GM18502 (cell line): ENCODE measurements around the gene PER2.

Source experiments
- ATAC-seq: cut with Tn5 transposase; IDR thresholded peaks from one replicate; pipeline ENCODE4 v1.9.1; 2021; ENCODE audit warnings: mild to moderate bottlenecking; ENCODE audit not compliant: unreplicated experiment, poor library complexity

PER2 gene

DNA sequence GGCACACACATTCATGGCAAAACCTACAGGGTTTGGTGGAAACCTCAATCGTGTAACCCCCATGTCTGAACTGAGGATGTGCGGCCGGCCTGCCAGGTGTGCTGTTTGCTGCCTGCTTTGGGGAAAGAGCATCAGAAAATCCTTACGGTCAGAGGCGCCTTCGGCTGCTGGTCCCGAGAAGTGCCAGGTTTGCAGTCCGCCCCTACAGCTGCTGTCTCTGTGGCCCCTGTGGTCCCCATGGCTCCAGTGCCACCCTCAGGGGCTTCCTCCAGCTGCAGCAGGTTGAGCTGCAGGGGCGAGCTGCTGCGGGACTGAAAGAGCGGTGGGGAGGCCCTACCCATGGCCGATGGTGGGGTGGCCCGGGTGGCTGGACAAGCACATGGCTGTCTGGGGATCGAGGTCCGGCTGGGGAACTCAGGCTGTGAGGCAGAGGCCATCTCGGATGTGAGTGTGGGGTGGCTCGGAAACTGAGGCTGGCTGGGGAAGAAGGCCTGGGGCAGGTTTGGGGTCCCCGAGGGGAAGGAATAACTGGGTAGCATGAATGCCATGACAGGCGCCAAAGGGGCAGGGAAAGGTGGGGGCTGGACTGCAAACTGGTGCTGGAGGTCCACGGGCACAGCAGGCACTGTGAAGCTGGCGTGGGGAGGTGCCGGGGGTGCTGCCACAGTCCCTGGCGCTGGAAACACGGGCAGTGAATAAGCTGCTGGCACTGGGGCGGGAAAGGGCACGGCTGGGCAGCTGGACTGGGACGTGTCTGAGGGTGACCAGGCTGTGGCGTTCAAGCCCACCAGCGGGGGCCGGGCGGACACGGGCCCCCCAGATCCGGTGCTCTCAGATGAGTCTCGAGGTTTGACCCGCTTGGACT lies 35.4 kb downstream of the PER2 start:
- ATAC-seq, result no peak

DNA sequence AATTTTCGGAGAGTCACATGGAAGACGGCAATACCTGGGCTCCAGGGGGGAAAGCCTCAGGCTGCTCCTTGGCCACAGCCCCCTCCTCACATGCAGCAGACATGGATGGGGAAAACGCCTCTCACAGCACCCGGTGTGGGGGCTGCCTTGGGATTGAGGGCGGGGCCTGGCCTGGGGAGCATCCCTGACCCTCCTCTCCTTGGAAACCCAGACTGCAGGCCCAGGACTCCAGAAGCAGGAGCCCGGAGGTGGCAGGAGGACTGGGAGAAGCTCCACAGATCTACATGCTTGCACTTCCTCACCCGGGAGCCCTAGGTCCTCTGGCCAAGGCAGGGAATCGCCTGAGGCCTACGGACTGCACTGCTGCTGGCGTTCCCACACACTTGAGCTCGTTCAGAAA lies 36.4 kb downstream of the PER2 start:
- ATAC-seq, result no peak

DNA sequence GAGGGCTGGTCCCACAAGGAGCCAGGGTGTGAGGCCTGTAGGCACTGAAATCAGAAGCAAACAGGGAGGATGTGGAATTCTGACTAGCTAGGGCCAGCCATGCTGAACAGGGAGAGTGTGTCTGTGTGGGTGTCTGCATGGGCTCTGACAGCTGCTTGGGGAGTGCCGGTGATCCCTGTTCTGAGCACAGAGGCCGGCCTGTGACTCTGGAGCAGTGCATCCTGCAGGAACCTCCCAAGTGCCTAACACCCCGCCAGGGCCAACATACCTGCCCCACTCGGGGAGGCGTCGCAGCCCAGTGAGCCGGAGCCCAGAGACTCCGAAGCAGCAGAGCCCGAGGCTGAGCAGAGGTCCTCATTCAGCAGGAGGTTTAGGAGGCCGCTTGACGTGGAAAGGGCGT lies 37.1 kb downstream of the PER2 start:
- no peak for ATAC-seq

DNA sequence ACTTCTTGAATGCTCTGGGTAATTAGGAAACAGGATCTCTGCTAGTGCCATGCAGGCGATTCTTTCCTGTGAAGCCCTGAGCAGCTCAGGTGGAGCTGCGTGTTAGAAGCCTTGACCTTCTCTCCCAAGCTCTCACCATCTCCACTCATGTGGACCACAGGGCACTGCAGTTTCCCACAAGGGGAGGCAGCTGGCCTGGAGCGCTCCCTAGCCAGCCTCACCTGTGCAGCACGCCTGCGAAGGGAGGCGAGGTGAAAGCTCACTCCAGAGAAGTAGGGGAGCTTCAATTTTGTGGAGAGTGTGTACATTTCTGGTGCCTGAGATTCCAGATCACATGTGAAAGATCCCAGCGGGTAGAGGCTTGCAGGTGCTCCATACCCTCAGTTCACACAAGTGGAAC lies 37.5 kb downstream of the PER2 start:
- ATAC-seq, result no peak

DNA sequence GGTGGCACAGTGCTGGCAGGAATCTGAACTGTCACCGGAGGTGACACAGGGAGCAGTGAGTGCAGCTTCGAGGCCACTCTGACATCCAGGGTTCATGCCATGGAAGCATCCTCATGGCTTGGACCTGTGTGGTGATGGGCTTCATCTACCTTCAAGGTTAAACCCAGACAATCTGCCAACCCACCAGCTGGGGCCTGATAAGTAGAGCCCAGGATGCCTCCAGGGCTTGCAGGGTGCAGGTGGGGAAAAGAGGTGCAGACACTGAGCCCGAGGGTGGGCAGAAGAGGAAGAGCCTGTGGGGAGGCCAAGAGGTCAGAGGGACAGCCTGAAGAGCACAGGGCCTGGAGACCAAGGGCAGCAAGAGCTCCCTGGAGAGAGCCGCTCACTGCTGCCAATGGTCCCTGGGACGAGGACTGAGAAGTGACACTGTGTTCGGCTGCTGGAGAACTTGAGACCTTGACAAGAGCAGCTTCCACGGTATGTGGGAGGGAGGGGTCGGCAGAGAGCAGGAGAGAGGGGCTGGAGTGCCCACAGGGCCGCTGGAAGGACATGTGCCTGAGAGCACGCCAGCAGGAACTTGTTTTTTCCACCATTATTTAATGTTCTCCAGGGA lies 40.5 kb downstream of the PER2 start:
- ATAC-seq, result no peak

DNA sequence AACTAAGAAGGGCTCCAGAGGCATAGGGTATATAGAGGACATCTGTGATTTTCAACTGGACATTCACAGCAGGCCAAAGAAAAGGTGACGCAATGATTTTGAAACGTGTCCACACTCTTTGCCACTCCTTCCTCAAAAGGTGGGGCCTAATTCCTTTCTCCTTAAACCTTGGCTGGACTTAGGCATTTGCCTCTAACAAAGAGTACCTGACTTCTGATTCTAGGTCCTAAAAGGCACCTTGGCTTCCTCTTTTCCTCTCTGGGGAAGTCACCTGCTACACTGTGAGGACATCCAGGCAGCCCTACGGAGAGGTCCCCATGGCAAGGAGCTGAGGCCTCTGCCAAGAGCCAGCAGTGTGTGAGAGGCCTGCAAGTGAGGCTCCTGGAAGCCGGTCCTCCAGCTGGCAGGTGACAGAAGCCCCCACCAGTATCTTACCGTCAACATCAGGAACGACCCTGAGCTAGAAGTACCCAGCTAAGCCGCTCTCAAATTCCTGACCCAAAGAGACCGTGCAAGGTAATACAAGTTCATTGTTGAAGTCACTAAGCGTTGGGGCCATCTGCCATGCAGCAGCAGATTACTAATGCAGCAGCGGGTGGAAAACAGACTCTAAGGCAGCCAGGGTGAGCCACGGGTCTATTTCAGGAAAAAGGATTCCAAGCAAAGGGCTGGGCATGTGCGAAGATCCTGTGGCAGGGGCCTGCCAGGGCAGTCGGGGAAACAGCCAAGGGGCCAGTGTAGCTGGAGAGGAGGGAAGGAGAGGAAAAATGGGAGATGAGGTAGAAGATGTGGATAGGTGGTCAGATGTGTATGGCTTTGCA lies 41.2 kb downstream of the PER2 start:
- ATAC-seq, result no peak

DNA sequence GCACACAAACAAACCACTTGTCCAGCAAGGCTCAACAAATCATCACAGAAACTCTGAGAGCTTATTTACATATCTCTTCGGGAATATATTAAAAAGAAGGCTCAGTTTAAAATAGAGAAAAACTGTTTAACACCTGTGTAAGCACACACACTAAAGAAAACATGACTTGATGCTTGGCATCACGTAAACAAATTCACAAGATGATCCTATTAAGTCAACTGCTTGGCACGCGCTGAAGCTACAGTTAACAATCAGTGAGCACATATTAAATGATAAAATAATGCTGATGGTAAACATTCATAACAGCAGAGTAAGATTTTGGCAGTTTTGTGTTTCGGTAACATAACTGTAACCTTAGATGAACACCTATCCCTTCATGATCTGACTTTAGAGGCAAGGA lies 44.3 kb downstream of the PER2 start:
- ATAC-seq, result no peak

DNA sequence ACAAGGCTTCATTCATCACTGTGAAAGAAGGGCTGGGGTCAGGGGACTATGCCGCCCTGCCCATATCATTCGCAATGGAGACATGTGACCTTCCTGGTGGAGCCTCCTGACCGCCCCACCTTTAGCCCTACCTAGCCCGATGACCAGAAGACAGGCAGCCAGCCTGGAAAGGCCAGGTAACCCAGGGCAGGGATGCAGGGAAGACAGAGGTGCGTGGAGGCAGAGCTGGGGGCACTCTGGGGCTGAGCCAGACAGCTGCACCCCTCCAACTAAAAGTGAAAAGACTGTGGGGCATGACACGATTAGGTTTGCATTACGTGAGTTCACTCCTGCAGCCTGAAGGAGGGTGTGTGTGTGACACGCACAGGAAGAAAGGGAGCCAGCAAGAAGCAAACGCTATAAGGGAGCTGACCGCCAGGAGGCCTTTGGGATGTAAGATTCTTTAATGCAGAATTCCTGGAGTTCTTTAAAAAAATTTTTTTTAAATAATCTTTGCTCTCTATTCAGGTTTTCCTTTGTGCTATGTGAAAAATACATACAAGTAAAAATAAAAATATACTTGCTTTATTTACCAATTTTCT lies 44.8 kb downstream of the PER2 start:
- ATAC-seq, result no peak

DNA sequence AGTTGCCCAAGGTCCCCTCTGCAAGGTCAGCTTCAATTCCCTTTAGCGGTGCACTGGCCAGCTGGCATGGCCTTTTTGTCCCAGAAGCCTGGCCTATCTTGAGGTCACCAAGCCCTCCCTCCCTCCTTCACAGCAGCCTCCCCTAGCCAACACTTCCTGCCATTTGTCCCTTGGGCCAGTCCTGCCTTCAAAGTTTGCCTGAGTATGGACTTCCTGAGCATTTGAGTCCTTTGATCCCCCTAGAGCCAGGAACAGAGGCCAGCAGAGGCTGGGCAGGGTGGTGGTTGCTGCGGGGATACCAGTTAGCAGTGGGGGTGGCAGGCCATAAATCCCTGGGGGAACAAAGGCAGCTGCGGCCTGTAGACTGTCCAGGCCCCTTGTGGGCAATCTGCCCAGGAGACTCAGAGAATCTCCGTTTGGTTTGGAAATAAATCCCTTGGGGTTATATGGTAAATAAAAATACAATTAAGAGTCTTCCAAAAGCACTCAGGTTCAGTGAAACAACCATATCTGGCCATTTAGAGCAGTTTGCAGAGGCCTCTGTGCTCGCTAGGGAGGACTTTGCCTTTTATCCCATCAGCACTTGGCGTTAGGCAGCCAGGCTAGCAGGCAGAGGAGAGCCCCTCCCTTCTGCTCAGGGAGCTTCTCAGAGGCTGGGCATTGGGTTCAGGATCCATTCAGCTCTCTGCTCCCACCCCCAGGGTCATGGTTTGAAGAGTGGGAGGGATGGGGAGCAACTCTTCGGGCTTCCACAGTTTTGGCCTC lies 45.5 kb downstream of the PER2 start:
- no peak for ATAC-seq

DNA sequence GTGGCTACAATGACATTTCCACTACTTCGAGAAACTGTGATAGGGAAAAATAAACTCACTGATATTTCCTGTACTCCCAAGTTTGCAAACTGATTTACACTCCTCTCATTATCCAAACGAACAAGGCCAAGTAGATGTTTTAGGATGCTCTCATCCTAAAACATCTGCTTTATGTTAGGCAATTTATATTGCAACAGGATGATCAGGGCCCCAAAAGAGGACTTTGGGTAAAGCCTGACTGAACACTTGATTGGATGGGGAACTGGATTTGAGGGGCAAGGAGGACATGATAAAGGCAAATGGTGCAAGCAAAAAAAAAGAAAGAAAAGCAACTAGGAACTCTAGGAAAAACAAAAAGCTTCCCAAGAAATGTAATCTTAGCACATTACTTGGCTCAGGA lies 46.4 kb downstream of the PER2 start:
- no peak for ATAC-seq

DNA sequence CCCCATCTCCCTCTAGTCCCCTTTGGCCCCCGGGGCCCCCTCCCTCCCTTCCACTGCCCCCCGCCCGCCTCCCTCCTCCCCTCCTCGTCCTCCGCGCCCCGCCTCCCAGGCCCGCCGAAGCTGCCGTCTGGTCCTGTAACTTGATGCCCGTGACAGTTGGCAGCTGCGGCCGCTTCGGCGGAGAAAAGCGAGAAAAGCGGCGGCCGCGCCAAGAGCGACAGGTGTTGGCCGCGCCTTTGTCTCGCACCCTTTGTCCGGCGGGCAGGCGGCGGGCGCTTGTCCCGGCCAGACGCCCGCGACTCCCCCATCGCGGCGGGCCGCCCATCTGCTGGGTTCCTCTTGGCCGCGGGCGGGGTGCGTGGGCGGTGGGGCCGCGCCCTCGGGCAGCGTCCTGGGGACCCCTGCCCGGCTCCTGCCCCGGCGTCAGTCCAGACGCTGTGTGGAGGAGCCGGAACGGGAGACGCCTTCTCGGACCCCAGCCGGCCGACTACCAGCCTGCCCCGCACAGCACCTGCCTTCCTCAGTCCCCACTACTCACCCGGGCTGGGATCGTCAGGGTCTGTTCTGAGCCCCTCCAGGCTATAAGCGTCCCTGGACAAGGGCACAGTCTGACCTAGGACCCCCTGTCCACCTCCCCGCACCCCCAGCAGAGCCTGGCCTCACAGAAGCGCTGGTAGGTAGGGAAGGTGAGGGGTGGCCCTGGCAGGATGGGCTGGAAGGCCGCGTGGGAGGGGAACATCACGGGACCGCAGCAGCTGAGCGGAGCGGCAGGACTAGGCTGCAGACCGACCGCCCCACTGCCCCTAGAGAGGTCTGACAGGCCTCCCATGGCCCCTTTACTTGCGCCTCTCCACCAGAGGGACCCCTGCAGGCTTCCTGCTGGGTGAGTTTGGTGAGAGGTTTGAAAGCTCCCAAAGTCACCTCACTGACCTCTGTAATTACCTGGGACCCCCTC lies 47.4 kb downstream of the PER2 start:
- no peak for ATAC-seq

DNA sequence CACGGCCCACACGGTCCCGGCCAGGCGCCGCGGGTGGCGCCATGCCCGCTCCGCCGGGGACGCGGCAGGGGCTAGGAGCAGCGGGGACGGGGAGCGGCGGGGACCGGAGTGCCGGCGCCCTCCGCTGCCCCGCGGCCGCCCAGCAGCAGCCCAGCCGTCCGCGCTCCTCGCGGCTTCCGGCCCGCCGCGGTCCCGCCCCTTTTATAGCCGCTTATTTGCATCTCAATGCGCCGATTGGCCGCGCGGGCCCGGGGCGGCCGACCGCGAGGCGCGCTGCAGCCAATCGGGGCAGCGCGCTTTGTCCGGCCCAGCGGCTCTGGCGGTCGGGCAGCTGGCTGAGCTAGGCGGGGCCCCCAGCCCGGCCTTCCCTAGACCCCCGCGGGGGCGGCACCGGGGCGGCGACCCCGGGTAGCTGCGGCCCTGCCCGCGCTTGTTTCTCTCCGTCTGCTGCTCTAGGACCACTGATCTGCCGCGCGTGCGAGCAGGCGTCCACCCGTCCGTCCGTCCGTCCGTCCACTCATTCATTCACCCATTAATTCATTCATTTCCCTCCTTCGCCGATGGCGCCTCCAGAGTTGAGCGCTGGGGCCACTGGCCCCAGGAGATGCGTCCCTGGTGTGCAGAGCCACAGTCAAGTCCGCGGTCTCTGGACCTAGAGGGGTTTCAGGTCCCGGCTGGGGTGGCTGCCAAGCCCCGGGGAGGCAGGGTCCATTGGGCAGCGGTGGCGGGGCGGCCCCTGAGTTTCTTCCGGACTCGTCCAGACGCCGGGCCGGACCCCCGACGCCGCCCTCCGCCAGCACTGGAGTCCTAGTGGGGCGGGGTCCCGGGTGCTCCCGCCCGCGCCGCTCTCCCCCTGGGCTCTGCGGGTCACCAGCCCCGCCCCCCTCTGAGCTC lies 48.3 kb downstream of the PER2 start, which contains the start of gene HES6:
TSS of gene HES6 (minus strand) at position 176 of the 894 bp plus-strand sequence. CDS start at position 43, 133 bp downstream.
- peak; percentile 79 for ATAC-seq

DNA sequence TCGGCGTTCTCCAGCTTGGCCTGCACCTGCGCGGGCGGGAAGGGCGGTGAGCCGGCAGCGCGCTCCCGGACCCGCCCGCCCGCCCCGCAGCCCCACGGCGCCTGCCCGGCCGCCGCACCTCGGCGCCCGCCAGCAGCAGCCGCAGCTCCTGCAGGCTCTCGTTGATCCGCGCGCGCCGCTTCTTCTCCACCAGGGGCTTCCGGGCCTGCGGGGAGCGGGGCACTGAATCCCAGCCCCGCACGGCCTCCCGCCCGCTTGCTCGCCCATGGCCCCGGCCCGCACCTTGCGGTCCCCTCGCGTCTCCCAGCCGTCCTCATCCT lies 48.9 kb downstream of the PER2 start:
- ATAC-seq, result peak; percentile 31

DNA sequence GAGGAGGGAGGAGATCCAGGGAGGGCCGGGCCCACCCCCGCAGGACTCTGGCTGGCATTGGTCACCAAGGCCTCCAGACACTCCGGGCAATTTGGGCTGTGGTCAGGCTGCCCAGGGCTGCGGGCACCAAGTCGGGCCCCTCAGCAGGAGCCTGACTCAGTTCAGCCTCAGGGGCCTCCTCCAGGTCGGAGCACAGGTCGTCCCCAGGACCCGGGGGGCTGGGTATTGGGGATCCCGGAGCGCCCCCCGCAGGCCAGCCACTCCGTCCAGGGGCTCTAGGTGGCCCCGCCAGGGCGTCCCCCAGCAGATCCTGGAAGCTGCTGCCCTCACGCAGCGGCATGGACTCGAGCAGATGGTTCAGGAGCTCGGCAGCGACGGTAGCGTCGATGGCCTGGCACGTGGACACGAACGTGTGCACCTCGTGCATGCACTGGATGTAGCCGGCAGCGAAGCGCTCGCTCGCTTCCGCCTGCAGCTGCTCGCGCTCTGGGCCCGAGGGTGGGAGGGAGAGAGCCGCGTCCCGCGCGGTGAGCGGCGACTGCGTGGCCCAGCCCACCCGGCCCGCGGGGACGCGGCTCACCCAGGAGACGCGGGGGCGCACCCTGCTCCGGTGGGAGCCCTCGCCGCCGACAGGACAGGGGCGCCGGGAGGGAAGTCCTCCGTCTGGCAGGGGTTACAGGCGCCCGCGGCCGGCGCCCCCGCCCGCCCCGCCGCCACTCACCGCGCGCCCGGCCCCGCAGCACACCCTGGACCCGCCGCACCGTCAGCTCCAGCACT lies 49.5 kb downstream of the PER2 start:
- peak; percentile 5 for ATAC-seq

DNA sequence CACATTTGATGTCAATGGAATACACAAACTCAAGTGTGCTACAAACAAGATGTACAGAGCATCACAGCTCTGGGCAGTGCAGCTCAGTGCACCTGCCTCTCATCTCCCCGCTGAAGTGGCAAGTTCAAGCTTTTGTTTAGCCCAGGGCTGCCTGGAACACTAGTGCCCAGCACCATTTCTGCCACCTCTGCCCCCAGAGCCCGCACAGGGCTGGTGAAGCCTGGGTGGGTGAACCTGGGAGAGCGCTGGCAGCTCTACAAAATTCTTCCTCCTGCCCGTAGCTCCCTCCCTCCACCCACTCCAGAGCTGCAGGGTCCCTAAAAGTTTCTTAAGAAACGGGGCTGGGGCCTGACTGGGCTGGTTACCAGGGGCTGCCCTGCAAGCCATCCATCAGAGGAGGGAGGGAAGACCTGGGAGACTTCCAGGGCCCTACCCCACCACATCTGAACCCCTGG lies 50.1 kb downstream of the PER2 start:
- ATAC-seq, result no peak

DNA sequence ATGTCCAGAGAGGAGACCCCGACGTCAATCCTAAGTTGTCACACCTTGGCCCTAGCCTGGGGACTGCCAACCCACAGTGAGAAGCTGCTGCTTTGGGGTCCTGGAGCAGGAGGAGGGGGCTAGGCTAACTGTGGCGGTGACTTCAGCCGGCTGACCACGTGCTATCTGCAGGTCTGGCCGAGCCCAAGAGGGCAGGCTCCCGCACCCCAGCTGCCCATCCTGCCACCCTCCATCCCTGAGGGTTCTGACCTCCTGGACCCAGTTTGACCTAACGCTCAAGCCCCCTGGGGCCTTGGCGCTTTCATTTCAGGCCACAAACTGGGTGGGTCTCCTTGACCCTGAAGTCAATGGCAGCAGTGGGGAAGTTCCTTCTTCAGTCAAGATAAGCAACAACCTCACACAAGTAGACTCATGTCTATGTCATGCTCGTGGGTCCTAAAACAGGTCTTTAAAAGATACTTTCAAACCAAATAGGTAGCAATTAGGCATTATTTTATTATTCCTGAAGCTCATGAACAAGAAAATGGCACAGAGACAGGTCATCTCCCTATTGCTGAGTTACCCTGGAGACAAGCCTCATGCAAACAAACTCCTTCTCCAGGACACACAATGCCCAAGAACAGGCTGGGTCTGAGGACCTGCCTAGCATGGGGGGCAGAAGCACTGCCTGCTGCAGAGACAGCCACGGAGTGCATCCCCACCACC lies 50.8 kb downstream of the PER2 start:
- ATAC-seq, result no peak

DNA sequence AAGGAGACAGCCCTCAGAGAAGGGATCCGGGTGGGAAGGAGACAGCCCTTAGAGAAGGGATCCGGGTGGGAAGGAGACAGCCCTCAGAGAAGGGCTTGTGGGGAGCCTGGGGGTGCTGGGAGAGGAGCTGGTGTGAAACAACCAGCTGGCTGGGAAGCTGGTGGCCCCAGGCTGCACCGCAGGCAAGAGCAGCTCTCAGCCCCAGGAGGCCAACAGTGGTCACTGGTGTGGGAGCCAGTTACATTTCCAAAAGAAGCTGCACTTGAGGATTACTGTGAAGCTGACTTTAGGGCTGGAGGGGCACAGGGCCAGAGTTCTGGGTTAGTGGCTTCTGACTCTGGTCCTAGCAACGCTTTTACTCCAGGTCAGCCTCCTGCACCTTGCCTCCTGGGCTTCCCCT lies 51.8 kb downstream of the PER2 start:
- no peak for ATAC-seq
